Stimulated activated CD8-positive, alpha-beta memory T cell treated with anti-CD3 and anti-CD28 coated beads, Interleukin-12 subunit alpha, Interleukin-12 subunit beta, amount 100 ng/mL, for 1 hour (primary cell): ENCODE results near the gene ATP6V1G2.
A peak's percentile ranks its signal among the peaks of the same experiment; 100 is the strongest.

Experiments
- DNase-seq: peaks from one replicate; pipeline ENCODE4 v3.0.0-alpha.2; 2020; ENCODE audit warnings: low read depth

The ATP6V1G2 gene

GRCh38 chr6:31547727-31548543 lies 1.5 kb upstream of the ATP6V1G2 start:
- no peak for DNase-seq

- peak; percentile 81 for DNase-seq
These were observed 734 bp upstream of the ATP6V1G2 start, which contains the start of gene NFKBIL1 for GRCh38 chr6:31546958-31547726. TSS of gene NFKBIL1 (plus strand) at chr6:31547608. CDS start at chr6:31547695, 87 bp downstream.

- no peak for DNase-seq
These were observed 1.1 kb downstream of the ATP6V1G2 start for GRCh38 chr6:31545291-31545690.

GRCh38 chr6:31544676-31545075 lies 1.7 kb downstream of the ATP6V1G2 start:
- DNase-seq = no peak

GRCh38 chr6:31543639-31544038 lies 2.8 kb downstream of the ATP6V1G2 start:
- DNase-seq = no peak

GRCh38 chr6:31541658-31542521 lies 4.5 kb downstream of the ATP6V1G2 start, which contains the start of gene DDX39B:
TSS of gene DDX39B (minus strand) at chr6:31542003. CDS start at chr6:31540532, 1,471 bp downstream.
- DNase-seq = peak; percentile 93

GRCh38 chr6:31541059-31541657 lies 5.2 kb downstream of the ATP6V1G2 start:
- peak; percentile 41 for DNase-seq

- no peak for DNase-seq
These were observed 5.8 kb downstream of the ATP6V1G2 start for GRCh38 chr6:31540640-31541039.

- no peak for DNase-seq
These were observed 7.5 kb downstream of the ATP6V1G2 start for GRCh38 chr6:31538805-31539400.

- DNase-seq = no peak
These were observed 10.7 kb downstream of the ATP6V1G2 start for GRCh38 chr6:31535538-31536324.

- no peak for DNase-seq
These were observed 11.8 kb downstream of the ATP6V1G2 start for GRCh38 chr6:31534521-31535040.

GRCh38 chr6:31534011-31534410 lies 12.4 kb downstream of the ATP6V1G2 start:
- DNase-seq = no peak

GRCh38 chr6:31533455-31533841 lies 13.0 kb downstream of the ATP6V1G2 start:
- no peak for DNase-seq

- DNase-seq = no peak
These were observed 13.6 kb downstream of the ATP6V1G2 start for GRCh38 chr6:31532644-31533454.

- DNase-seq = no peak
These were observed 14.4 kb downstream of the ATP6V1G2 start for GRCh38 chr6:31531771-31532643.

GRCh38 chr6:31531162-31531561 lies 15.2 kb downstream of the ATP6V1G2 start:
- DNase-seq = no peak

GRCh38 chr6:31530659-31531058 lies 15.7 kb downstream of the ATP6V1G2 start:
- DNase-seq = no peak
